ENCODE measurements around the gene SNX27.

- no peak for TF ChIP-seq ZNF281 (CRISPR knock-in tag; IDR thresholded peaks at IDR 0.05)
- TF ChIP-seq ZSCAN18 (CRISPR knock-in tag; IDR thresholded peaks at IDR 0.05): no peak
- no peak for TF ChIP-seq CTCF (IDR thresholded peaks at IDR 0.05)
- TF ChIP-seq IRF1 (CRISPR knock-in tag; IDR thresholded peaks at IDR 0.05): no peak
- TF ChIP-seq SMAD4 (CRISPR knock-in tag; IDR thresholded peaks at IDR 0.05): no peak
- TF ChIP-seq ATF6 (CRISPR knock-in tag; IDR thresholded peaks at IDR 0.05): no peak
- no peak for TF ChIP-seq ZNF121 (CRISPR knock-in tag; IDR thresholded peaks at IDR 0.05)
- no peak for TF ChIP-seq NR2C2 (CRISPR knock-in tag; IDR thresholded peaks at IDR 0.05)
These were observed 29.4 kb downstream of the SNX27 start for GRCh38 chr1:151641229-151641628.

Data from WTC11 (cell line).